OCI-LY7 (cell line): ENCODE data around the gene POLA2. TPM values are rescaled to one million over a fixed set of nuclear protein-coding genes. Genes with fewer than 3 reads are reported as not detected.
A peak's percentile ranks its signal among the peaks of the same experiment; 100 is the strongest.

Source experiments
- BruUV-seq: library from RNA; stranded (reverse); fragments of 400-500 nt; replicated peaks from 2 replicates; lab custom pipeline; 2021; lab: Mats Ljungman, UMichigan
- CTCF ChIA-PET: fragments of 300-600 bp; sonication (Branson Sonifier 250); formaldehyde crosslinking; loops from one replicate; lab custom pipeline; 2022; ENCODE audit warnings: antibody characterized with exemption; ENCODE audit not compliant: unreplicated experiment; lab: Charles Lee
- POLR2A ChIA-PET: fragments of 300-600 bp; sonication (Branson Sonifier 250); formaldehyde crosslinking; loops from one replicate; lab custom pipeline; 2022; ENCODE audit warnings: antibody characterized with exemption; lab: Charles Lee
- DNase-seq: peaks from one replicate; pipeline ENCODE4 v3.0.0-alpha.2; 2015; ENCODE audit warnings: low spot score
- H2AFZ ChIP-seq: fragments of 200-600 bp; sonication (generic), shearing (Covaris generic); 2 replicates; pipeline ENCODE4 v1.6.1; 2014; ENCODE audit warnings: mild to moderate bottlenecking, antibody characterized with exemption, low read length, moderate library complexity
- H3K27ac ChIP-seq: fragments of 200-600 bp; sonication (generic); 2 replicates; pipeline ENCODE4 v1.5.1; 2014; ENCODE audit warnings: mixed run types, low read depth, mild to moderate bottlenecking, moderate library complexity, low read length, inconsistent platforms; ENCODE audit not compliant: poor library complexity, severe bottlenecking
- H3K36me3 ChIP-seq: fragments of 200-600 bp; sonication (generic); 2 replicates; pipeline ENCODE4 v1.6.1; 2014; ENCODE audit warnings: mild to moderate bottlenecking, antibody characterized with exemption, low read length, moderate library complexity, mixed read lengths; ENCODE audit not compliant: insufficient read depth
- H3K4me1 ChIP-seq: fragments of 200-600 bp; sonication (generic); 2 replicates; pipeline ENCODE4 v1.5.1; 2014; ENCODE audit warnings: mild to moderate bottlenecking, low read length; ENCODE audit not compliant: insufficient read depth, poor library complexity, severe bottlenecking
- H3K4me2 ChIP-seq: fragments of 200-600 bp; sonication (generic); 2 replicates; pipeline ENCODE4 v1.6.1; 2014; ENCODE audit warnings: mild to moderate bottlenecking, low read length
- H3K4me3 ChIP-seq: fragments of 200-600 bp; sonication (generic); 2 replicates; pipeline ENCODE4 v1.5.1; 2014; ENCODE audit warnings: mild to moderate bottlenecking, low read depth, low read length; ENCODE audit not compliant: poor library complexity, severe bottlenecking
- H3K79me2 ChIP-seq: fragments of 200-600 bp; sonication (generic); 2 replicates; pipeline ENCODE4 v1.6.1; 2016; ENCODE audit warnings: low read depth, mild to moderate bottlenecking, low read length, moderate library complexity, mixed read lengths; ENCODE audit not compliant: insufficient read depth
- H3K9me2 ChIP-seq: fragments of 200-600 bp; sonication (generic); 2 replicates; pipeline ENCODE4 v1.6.1; 2016; ENCODE audit warnings: mild to moderate bottlenecking, low read length, mixed read lengths; ENCODE audit not compliant: insufficient read depth
- H3K9me3 ChIP-seq: fragments of 200-600 bp; sonication (generic); 2 replicates; pipeline ENCODE4 v1.6.1; 2014; ENCODE audit warnings: mild to moderate bottlenecking, mixed run types, low read length, mixed read lengths
- H4K20me1 ChIP-seq: fragments of 200-600 bp; sonication (generic); 2 replicates; pipeline ENCODE4 v1.6.1; 2014; ENCODE audit warnings: mild to moderate bottlenecking, antibody characterized with exemption, low read length, moderate library complexity, mixed read lengths; ENCODE audit not compliant: insufficient read depth
- EZH2phosphoT487 ChIP-seq: fragments of 200-600 bp; sonication (generic); IDR thresholded peaks from 2 replicates; pipeline ENCODE4 v1.6.1; 2018; ENCODE audit warnings: low read depth, borderline replicate concordance, mild to moderate bottlenecking, mixed run types, antibody characterized with exemption, low read length, moderate library complexity, mixed read lengths
- intact Hi-C: fragments of 100-400 bp; cut with micrococcal nuclease; formaldehyde crosslinking; loops from one replicate; pipeline ENCODE4 v1.10.0; 2022; ENCODE audit not compliant: unreplicated experiment
- total RNA-seq, 2 experiments: library from RNA; depleted of rRNA in 1 of 2; stranded (reverse); fragments of >200 nt in 1 of 2; shearing (Covaris generic) in 1 of 2; gene quantifications; 2 replicates each; pipeline ENCODE4 v1.2.3, GENCODE V29; 2014 to 2022
- TF ChIP-seq, protein P1 (sequence below): fragments of 200-600 bp; sonication (generic); conservative IDR thresholded peaks from 2 replicates; pipeline ENCODE4 v1.5.1; 2014; ENCODE audit warnings: mild to moderate bottlenecking, antibody characterized with exemption, low read length, moderate library complexity, mixed read lengths

The POLA2 gene
- total RNA-seq, 2 experiments from 2014 or later, result 47.5 to 89.1 TPM

DNA sequence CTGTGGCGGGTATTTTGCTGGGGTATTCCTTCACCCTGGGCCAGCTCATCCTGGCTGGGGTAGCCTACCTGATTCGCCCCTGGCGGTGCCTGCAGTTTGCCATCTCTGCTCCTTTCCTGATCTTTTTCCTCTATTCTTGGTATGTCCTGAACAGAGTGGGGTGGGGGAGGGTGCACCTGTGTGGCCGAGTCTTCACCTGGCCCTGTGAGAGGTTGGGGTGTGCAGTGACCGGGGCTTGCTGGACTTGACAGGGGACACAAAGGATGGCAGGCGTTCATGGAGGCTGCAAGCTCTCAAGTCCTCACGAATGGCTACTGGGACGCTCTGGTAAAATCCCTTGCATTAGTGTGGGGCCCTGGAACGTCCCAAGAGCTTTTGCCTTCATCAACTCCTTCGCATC, 40.7 kb upstream of the POLA2 start:
- BruUV-seq, result no TSS peak
- Histone ChIP-seq H3K4me2 (no peak overlapping the region), H3K9me3 (no peaks in the 10 kb centered on the region), H3K4me1 (peaks cover 13% of the 10 kb centered on the region), H3K36me3 (no peaks in the 10 kb centered on the region), H3K79me2 (no peaks in the 10 kb centered on the region), H3K27ac (no peak overlapping the region), H3K9me2 (no peaks in the 10 kb centered on the region), H3K4me3 (no peak overlapping the region), H4K20me1 (no peaks in the 10 kb centered on the region), H2AFZ (no peak overlapping the region)
- intact Hi-C loops, result loop anchor here (10.0 kb wide), 1 partner anchor 94 kb away; the partner anchor contains the start of gene CDC42EP2
- ChIA-PET CTCF (no interaction called here), POLR2A (interaction anchor here (0.6 kb wide), 1 partner anchor 128 kb away, joined by 3 read pairs; no protein-coding TSS in a partner anchor)
- DNase-seq, result no peak
- no peak for TF ChIP-seq EZH2phosphoT487
- TF ChIP-seq, protein P1, sequence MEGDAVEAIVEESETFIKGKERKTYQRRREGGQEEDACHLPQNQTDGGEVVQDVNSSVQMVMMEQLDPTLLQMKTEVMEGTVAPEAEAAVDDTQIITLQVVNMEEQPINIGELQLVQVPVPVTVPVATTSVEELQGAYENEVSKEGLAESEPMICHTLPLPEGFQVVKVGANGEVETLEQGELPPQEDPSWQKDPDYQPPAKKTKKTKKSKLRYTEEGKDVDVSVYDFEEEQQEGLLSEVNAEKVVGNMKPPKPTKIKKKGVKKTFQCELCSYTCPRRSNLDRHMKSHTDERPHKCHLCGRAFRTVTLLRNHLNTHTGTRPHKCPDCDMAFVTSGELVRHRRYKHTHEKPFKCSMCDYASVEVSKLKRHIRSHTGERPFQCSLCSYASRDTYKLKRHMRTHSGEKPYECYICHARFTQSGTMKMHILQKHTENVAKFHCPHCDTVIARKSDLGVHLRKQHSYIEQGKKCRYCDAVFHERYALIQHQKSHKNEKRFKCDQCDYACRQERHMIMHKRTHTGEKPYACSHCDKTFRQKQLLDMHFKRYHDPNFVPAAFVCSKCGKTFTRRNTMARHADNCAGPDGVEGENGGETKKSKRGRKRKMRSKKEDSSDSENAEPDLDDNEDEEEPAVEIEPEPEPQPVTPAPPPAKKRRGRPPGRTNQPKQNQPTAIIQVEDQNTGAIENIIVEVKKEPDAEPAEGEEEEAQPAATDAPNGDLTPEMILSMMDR, result no peak

DNA sequence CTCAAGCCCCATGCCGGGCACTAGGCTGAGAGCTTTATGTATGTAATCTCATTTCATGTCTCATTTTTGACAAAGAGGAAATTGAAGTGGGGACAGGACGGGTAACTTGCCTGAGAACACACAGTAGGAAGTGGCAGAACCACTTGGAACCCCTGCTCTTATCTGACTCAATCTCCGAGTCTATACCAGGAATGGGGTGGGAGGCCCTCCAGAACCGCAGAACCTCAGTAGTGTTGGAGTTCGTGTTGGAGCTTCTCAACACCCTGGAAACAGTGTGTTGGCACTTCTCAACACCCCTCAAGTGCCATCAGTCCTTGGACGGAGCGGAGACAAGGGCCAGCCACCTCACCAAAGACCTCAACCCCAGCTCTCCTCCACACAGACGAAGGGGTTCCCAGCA, 38.8 kb upstream of the POLA2 start:
- Histone ChIP-seq H3K4me3 (no peak overlapping the region), H3K4me2 (no peak overlapping the region), H3K9me3 (no peaks in the 10 kb centered on the region), H4K20me1 (no peaks in the 10 kb centered on the region), H3K79me2 (no peaks in the 10 kb centered on the region), H3K4me1 (peaks cover 16% of the 10 kb centered on the region), H3K27ac (no peak overlapping the region), H2AFZ (no peak overlapping the region), H3K9me2 (no peaks in the 10 kb centered on the region), H3K36me3 (no peaks in the 10 kb centered on the region)
- intact Hi-C loops, result loop anchor here (10.0 kb wide), 1 partner anchor 92 kb away; the partner anchor contains the start of gene CDC42EP2
- BruUV-seq, result no TSS peak
- TF ChIP-seq, protein P1, result no peak
- no peak for TF ChIP-seq EZH2phosphoT487
- ChIA-PET POLR2A (no interaction called here), CTCF (no interaction called here)
- no peak for DNase-seq

DNA sequence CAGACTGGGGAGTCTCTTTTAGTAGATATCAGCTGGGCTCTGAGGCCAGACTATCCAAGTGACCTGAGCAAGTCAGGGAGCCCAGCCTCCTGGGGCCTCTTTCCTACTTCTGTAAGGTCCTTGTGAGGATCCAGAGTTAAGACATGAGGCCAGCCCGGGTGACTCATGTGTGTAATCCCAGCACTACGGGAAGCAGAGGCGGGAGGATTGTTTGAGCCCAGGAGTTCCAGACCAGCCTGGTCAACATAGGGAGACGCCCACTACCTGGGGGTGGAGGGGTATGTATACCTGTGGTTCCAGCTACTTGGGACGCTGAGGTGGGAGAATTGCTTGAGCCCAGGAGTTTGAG, 36.9 kb upstream of the POLA2 start:
- TF ChIP-seq, protein P1, result no peak
- no peak for TF ChIP-seq EZH2phosphoT487
- ChIA-PET POLR2A (interaction anchor here (0.7 kb wide), 1 partner anchor 77 kb away, joined by 4 read pairs; no protein-coding TSS in a partner anchor), CTCF (no interaction called here)
- intact Hi-C loops, result loop anchor here (10.0 kb wide), 1 partner anchor 90 kb away; the partner anchor contains the start of gene CDC42EP2
- H3K4me2 ChIP-seq, result peak overlapping the region; percentile 91
- no peak for DNase-seq
- H3K27ac ChIP-seq, result no peak overlapping the region
- no peaks in the 10 kb centered on the region for H3K9me2 ChIP-seq
- H3K36me3 ChIP-seq, result no peaks in the 10 kb centered on the region
- H3K4me1 ChIP-seq, result peaks cover 16% of the 10 kb centered on the region
- peak overlapping the region; percentile 96 for H2AFZ ChIP-seq
- no peaks in the 10 kb centered on the region for H3K9me3 ChIP-seq
- no peaks in the 10 kb centered on the region for H4K20me1 ChIP-seq
- H3K79me2 ChIP-seq, result no peaks in the 10 kb centered on the region
- no TSS peak for BruUV-seq
- H3K4me3 ChIP-seq, result no peak overlapping the region
